ENCODE results near the gene CTXND1.

- TF ChIP-seq EZH2 (IDR thresholded peaks at IDR 0.05; ENCODE audit: insufficient read depth, poor library complexity, severe bottlenecking) (no peak), EZH2phosphoT487 (IDR thresholded peaks at IDR 0.05; ENCODE audit: insufficient read depth, low read depth) (no peak)
Observed at GRCh38 chr15:80191198-80191597, 60.8 kb downstream of the CTXND1 start.

Measured in GM23248 (cell line).